RWPE1 (cell line): ENCODE data around the gene RAPGEF2.
"Not testable (repeated sequence)": the region's sequence is repeated elsewhere in the genome, so short reads cannot be mapped to it uniquely, and the experiment has no call there.

Experiments
- CTCF ChIA-PET: fragments of 350-600 bp; sonication (Branson Sonifier 250); formaldehyde crosslinking; extraction: SDS; loops from one replicate; lab custom pipeline; 2021; lab: Yijun Ruan, JAX
- POLR2A ChIA-PET: fragments of 400-600 bp; formaldehyde crosslinking; extraction: SDS; loops from one replicate; lab custom pipeline; 2020; ENCODE audit warnings: antibody characterized with exemption; ENCODE audit not compliant: low non-redundant PET; lab: Yijun Ruan, JAX
- DNase-seq: peaks from one replicate; pipeline ENCODE4 v3.0.0; 2012; ENCODE audit warnings: low spot score
- H3K27ac ChIP-seq: fragments of 450-650 bp; 2 replicates; pipeline ENCODE4 v1.5.1; 2017
- TF ChIP-seq, protein P1 (sequence below): fragments of 450-650 bp; conservative IDR thresholded peaks from 2 replicates; pipeline ENCODE4 v1.5.1; 2017; ENCODE audit warnings: low read depth, mild to moderate bottlenecking

Gene RAPGEF2

DNA sequence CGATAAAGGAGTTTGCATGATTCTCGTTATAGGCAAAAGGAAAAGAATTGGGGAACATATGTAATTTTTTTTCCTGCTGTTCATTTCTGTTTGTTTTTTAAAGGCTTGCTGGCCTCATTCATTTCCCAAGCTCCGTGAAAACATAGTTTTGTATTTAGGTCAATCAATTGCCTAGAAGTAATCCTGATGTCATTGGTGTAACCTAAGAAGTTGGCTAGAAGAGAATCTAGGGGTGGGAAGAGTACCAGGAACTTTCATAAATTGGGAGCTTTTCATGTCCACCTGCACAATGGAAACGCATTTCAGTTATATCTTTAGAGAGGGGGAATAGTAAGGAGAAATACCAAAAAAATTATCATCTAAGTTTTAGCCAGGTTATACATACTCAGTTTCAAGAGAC lies 3.8 kb downstream of the RAPGEF2 start:
- TF ChIP-seq, protein P1, sequence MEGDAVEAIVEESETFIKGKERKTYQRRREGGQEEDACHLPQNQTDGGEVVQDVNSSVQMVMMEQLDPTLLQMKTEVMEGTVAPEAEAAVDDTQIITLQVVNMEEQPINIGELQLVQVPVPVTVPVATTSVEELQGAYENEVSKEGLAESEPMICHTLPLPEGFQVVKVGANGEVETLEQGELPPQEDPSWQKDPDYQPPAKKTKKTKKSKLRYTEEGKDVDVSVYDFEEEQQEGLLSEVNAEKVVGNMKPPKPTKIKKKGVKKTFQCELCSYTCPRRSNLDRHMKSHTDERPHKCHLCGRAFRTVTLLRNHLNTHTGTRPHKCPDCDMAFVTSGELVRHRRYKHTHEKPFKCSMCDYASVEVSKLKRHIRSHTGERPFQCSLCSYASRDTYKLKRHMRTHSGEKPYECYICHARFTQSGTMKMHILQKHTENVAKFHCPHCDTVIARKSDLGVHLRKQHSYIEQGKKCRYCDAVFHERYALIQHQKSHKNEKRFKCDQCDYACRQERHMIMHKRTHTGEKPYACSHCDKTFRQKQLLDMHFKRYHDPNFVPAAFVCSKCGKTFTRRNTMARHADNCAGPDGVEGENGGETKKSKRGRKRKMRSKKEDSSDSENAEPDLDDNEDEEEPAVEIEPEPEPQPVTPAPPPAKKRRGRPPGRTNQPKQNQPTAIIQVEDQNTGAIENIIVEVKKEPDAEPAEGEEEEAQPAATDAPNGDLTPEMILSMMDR: no peak
- ChIA-PET CTCF (no interaction called here), POLR2A (no interaction called here)
- no peak for DNase-seq
- H3K27ac ChIP-seq: no peak overlapping the region

DNA sequence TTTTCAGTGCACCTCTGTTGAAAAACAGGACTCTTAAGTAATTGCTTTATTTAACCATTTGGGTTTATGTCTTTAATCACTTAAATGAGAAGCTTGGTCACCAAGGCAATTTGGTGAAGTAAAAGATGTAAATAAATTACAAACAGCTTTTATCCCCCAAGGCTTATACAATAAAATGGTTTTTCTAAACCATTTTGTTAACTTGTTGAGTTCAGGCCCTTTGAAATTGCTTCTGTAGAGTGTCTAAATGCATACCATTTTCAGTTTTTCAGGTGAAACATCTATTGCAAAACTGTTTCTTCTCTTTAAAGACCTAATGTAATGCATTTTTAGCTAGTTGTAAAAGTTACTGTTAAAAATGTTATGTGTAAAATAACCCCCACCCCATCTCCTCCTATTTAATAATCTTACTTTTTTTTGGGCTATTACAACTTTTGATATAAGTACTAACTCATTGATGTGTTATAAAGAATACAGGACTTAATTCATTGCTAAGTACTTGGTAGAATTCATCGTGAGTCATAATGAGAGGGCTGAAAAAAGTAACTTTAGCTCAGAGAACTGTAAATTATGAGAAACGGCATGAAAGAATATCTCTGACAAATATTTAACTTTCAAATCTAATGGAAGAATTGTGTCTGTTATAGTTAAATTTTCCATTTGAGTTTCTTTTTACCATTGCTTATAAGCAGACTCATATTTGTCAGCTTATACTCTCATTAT lies 4.5 kb downstream of the RAPGEF2 start:
- POLR2A ChIA-PET: no interaction called here
- DNase-seq: no peak
- no peak overlapping the region for H3K27ac ChIP-seq
- CTCF ChIA-PET: interaction anchor here (0.6 to 0.7 kb wide), 2 partner anchors 228 to 293 kb away, joined by 3 to 6 read pairs; no protein-coding TSS in a partner anchor
- TF ChIP-seq, protein P1: no peak

DNA sequence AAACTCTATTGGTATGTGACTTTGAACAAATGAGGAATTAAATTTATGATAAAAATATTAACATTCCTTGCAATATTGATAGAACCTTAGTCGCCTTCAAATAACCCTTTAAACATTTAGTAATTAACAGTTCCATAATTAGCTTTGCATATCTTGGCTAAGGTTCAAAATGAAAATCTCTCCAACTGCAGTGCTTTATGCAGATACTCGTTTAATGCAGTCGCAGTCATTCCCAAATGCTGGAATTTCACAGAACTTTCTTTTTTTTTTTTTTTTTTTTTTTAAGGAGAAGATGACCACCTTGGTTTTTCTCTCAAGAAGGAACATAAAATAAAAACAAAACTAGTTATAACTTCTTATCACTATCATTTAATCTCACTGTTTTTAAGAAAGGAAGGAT lies 5.2 kb downstream of the RAPGEF2 start:
- no peak overlapping the region for H3K27ac ChIP-seq
- ChIA-PET CTCF (interaction anchor here (0.7 kb wide), 1 partner anchor 294 kb away, joined by 6 read pairs; no protein-coding TSS in a partner anchor), POLR2A (no interaction called here)
- no peak for DNase-seq
- TF ChIP-seq, protein P1: no peak

DNA sequence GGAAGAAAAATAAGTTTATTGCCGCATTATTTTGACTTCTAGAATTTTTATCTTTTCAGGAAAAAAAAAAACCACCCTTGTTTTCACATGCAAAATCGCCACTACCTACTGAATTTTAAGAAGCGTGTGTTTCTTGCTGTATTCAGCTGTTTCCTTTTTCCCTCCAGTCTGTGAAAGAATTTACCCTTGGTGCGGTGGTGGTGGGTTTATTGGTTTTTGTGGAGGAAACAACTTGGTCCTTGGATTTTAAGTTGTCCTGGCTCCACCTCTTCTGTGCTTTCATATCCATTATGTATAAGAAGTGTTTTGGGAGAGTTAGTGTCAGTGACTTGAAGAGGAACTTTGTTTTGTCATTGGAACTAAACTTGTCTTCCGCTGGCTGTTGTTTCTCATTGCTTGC lies 8.1 kb downstream of the RAPGEF2 start:
- ChIA-PET CTCF (interaction anchor here (0.6 kb wide), 1 partner anchor 215 kb away, joined by 3 read pairs; no protein-coding TSS in a partner anchor), POLR2A (no interaction called here)
- no peak for DNase-seq
- TF ChIP-seq, protein P1: no peak
- no peak overlapping the region for H3K27ac ChIP-seq

DNA sequence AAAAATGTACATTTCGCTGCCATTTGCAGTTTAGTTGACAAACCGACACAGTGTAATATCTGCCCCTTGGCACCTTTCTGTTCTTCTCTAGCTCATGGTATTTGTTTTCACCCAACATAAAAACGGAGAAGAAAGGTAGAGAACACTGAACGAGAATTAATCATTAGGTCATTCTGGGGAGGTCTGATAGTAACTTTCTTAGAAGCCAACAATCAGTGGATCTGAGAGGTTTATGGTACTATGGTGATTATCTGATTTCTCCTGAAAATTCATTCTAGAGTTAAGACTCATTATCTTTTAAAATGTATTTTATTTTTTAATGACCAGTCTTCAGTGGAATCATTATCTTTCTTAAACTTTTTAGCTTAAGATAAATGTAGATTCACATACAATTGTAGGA lies 8.5 kb downstream of the RAPGEF2 start:
- POLR2A ChIA-PET: no interaction called here
- H3K27ac ChIP-seq: no peak overlapping the region
- CTCF ChIA-PET: interaction anchor here (0.6 kb wide), 1 partner anchor 215 kb away, joined by 3 read pairs; no protein-coding TSS in a partner anchor
- DNase-seq: no peak
- TF ChIP-seq, protein P1: no peak

DNA sequence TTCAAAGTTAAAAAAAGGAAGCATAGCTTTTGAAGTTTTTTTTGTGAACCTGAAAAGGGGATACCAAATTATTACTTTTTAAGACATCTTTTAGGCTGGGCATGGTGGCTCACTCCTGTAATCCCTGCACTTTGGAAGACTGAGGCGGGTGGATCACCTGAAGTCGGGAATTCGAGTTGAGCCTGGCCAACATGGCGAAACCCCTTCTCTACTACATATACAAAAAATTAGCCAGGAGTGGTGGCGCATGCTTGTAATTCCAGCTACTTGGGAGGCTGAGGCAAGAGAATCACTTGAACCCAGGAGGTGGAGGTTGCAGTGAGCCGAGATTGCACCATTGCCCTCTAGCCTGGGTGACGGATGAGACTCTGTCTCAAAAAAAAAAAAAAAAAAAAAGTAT lies 10.5 kb downstream of the RAPGEF2 start:
- CTCF ChIA-PET: interaction anchor here (0.6 to 0.7 kb wide), 2 partner anchors 112 to 187 kb away, joined by 3 to 7 read pairs; no protein-coding TSS in a partner anchor
- H3K27ac ChIP-seq, POLR2A ChIA-PET, DNase-seq: not testable (repeated sequence)

DNA sequence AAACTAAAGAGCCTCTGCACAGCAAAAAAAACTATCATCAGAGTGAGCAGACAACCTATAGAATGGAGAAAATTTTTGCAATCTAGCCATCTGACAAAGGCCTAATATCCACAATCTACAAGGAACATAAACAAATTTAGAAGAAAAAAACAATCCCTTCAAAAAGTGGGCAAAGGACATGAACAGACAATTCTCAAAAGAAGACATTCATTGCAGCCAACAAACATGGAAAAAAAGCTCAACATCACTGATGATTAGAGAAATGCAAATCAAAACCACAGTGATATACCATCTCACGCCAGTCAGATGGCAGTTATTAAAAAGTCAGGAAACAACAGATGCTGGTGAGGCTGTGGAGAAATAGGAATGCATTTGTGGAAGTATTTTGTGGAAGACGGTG lies 13.2 kb downstream of the RAPGEF2 start:
- H3K27ac ChIP-seq, DNase-seq, POLR2A ChIA-PET: not testable (repeated sequence)
- CTCF ChIA-PET: interaction anchor here (0.7 kb wide), 1 partner anchor 454 kb away, joined by 3 read pairs; no protein-coding TSS in a partner anchor

DNA sequence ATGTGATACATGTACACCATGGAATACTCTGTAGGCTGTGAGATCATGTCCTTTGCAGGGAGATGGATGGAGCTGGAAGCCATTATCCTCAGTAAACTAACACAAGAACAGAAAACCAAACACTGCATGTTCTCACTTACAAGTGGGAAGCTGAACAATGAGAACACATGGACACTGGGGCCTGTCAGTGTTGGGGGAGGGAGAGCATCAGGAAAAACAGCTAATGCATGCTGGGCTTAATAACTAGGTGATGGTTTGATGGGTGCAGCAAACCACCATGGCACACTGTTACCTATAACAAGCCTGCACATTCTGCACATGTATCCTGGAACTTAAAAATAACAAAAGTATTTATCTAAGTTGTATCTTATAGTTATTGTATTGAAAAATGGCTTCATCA lies 13.8 kb downstream of the RAPGEF2 start:
- CTCF ChIA-PET: interaction anchor here (0.7 kb wide), 1 partner anchor 455 kb away, joined by 3 read pairs; no protein-coding TSS in a partner anchor
- H3K27ac ChIP-seq, DNase-seq, POLR2A ChIA-PET: not testable (repeated sequence)
